Fibroblast of villous mesenchyme (primary cell): ENCODE data around the gene BEGAIN. TPM values are rescaled to one million over a fixed set of nuclear protein-coding genes. Genes with fewer than 3 reads are reported as not detected.

Source experiments
- DNase-seq: peaks from one replicate; pipeline ENCODE4 v3.0.0-alpha.2; 2010; ENCODE audit warnings: low read depth
- H3K4me3 ChIP-seq: 2 replicates; pipeline ENCODE4 v1.5.1; 2011; ENCODE audit warnings: low read depth, mild to moderate bottlenecking, low read length
- total RNA-seq: library from RNA; depleted of rRNA; stranded (reverse); fragments of >200 nt; gene quantifications from 2 replicates; pipeline ENCODE4 v1.2.3, GENCODE V29; 2012
- TF ChIP-seq, protein P1 (sequence below): IDR thresholded peaks from 2 replicates; pipeline ENCODE4 v1.5.1; 2012; ENCODE audit warnings: low read depth, mild to moderate bottlenecking, low read length; ENCODE audit not compliant: insufficient read depth

Gene BEGAIN
- total RNA-seq, 1 donor: not detected

DNA sequence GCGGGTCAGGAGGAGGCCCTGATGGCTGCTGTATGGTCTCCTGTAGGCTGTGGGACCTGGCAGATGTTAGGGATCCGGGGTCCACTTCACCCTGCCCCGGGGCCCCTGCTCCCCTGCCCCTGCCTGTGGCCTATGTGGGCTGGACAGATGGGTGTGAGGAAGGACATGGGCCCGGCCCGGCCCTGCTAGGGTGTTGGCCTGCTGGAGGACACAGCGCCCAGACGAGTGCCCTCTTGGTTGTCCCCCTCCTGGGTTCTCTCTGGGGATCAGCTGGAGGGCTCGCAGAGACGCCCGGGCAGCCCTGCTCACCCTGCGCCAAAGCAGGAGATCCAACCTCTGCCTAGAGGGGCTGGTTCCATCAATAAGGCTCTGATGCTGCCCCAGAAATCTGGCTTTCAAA, 36.2 kb downstream of the BEGAIN start:
- no peak for DNase-seq
- TF ChIP-seq, protein P1, sequence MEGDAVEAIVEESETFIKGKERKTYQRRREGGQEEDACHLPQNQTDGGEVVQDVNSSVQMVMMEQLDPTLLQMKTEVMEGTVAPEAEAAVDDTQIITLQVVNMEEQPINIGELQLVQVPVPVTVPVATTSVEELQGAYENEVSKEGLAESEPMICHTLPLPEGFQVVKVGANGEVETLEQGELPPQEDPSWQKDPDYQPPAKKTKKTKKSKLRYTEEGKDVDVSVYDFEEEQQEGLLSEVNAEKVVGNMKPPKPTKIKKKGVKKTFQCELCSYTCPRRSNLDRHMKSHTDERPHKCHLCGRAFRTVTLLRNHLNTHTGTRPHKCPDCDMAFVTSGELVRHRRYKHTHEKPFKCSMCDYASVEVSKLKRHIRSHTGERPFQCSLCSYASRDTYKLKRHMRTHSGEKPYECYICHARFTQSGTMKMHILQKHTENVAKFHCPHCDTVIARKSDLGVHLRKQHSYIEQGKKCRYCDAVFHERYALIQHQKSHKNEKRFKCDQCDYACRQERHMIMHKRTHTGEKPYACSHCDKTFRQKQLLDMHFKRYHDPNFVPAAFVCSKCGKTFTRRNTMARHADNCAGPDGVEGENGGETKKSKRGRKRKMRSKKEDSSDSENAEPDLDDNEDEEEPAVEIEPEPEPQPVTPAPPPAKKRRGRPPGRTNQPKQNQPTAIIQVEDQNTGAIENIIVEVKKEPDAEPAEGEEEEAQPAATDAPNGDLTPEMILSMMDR: no peak
- no peak overlapping the region for H3K4me3 ChIP-seq

DNA sequence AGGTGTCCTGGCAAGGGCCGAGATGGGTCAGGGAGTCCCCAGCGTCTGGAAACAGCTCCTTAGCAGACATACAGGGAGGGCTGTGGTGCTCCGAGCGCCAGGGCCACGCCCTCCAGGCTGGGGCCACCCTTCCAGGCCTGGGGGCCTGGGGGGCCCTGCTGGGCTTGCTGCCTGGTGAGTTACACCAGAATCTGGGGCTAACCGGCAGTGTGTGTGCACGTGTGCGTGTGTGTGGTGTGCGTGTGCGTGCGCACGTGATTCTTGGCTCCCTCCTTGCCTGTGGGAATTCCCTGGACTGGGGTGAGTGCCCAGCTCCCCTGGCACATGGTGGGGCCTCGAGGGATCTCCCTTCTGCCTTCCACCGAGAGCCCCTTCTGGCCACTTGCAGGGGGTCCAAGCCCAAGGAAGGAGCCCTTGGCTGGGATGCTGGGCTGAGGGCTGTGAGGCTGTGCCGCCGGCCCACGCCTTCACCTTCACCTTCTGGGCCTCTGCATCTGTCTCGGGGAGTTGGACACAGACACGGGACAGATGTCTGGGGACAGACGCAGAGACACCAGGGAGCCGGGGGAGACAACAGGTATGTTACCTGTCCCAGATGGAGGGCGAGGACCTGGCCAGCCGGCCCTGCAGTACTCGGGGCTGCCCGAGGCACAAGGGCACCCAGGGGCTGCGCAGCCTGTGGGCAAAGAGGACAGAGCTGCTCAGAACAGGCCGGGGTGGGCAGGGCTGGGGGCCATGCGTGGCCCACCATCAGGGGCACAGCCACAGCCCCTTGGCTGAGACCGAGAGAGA, 37.2 kb downstream of the BEGAIN start:
- TF ChIP-seq, protein P1: no peak
- DNase-seq: no peak
- no peak overlapping the region for H3K4me3 ChIP-seq

DNA sequence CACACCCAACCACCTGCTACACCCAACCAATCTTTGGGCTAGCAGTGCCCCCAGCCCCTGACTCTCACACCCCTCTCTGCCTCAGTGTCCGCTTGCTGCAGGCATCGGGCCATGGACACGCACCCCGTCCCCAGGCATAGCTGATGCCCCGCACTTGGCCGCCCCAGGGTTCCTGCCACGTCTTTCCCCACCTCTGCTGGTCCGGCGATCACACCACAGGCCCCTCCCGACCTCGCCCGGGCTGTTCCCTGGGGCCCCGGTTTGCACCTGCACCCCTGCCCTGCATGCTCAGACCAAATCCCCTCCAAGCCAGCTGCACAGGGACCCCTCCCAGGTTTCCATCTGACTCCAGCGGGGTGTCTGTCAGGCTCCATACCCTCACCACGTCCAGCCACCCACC, 38.3 kb downstream of the BEGAIN start:
- TF ChIP-seq, protein P1: no peak
- no peak overlapping the region for H3K4me3 ChIP-seq
- no peak for DNase-seq

DNA sequence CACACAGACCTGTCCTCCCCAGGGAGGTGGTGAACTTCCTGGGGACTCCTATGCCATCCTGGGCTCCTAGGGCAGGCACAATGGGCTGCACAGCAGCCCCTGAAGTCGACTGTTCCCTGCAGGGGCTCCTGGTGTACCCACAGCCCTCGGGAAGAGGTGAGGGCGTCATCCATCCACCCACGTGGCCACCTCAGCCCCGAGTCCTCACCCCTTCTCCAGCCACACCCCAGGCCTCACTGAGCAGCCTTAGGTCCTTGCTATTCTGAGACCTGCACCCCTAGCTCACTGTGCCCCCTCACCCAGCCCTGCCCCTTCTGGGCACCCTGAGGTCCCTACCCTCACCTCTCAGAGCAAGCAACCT, 38.9 kb downstream of the BEGAIN start:
- TF ChIP-seq, protein P1: no peak
- DNase-seq: no peak
- no peak overlapping the region for H3K4me3 ChIP-seq

DNA sequence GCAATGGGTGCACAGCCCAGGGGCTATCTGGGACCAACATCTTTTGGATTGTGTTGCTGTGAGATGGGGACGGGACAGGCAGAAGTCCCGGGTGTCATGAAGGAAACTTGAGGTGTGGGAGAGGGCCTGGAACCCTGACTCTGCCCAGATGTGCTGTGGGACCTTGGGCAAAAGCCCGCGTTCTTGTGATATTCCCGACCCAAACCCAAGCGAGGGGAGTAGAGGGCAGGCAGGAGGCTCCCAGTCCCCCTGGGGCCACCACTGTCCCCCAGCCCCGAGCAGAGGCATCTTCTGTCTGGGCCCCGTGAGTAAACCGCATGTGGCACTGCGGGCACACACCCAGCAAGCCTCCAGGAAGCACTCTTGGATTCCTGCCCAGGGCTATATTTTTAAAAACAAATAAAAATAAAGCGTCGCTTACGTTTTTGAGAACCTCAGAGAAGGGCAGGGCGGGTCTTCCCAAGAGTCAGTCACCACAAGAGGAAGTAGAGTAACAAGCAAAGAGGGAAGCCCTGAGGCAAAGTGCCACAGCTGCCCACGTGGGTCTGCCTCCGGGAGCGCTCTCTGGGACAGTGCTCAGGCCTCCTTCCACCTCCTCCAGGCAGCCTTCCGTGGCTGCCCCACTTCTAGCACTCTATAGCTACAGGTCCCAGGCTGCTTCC, 39.5 kb downstream of the BEGAIN start:
- no peak overlapping the region for H3K4me3 ChIP-seq
- peak; percentile 85 for DNase-seq
- TF ChIP-seq, protein P1: no peak

DNA sequence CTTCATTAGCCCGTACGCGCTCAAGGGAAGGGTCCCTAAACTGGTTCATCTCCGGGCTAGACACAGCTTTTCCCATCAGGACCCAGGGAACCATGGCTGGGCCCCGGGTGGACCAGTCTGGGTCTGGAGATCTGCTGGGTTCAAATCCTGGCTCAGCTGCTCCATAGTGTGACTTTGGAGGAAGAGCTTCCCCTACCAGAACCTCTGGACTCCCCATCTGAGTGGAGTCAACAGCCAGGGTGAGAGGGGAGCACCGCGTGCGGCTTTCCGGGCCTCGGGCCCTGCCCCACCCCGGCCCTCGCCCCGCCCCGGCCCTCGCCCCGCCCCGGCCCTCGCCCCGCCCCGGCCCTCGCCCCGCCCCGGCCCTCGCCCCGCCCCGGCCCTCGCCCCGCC, 41.2 kb downstream of the BEGAIN start:
- H3K4me3 ChIP-seq: peak overlapping the region; percentile 32
- TF ChIP-seq, protein P1: no peak
- no peak for DNase-seq

DNA sequence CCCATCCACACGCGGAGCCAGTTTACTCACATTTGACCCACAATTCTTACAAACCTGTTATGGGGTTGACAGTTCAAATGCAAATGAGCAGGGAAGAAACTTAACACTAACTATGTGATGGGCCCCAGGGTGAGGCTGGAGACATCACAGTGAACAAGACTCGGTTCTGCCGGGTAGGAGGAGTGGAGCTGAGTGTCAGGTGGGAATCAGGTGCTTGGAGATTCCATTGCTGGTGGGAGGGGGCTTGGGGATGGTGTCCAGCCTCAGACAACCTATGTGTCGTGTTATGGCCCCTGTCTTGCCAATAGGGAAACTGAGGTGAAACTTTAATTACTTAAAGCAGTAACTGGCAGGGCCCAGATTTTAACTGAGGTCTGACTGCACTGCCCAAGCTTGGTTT, 41.9 kb downstream of the BEGAIN start:
- H3K4me3 ChIP-seq: no peak overlapping the region
- no peak for DNase-seq
- TF ChIP-seq, protein P1: no peak
